IPS-15b (cell line): ENCODE measurements around the gene TAGAP.

Experiments used
- H3K27me3 ChIP-seq: one replicate; pipeline ENCODE4 v1.6.1; 2013; ENCODE audit warnings: low read length; ENCODE audit not compliant: control insufficient read depth, insufficient read depth
- H3K36me3 ChIP-seq: one replicate; pipeline ENCODE4 v1.6.1; 2013; ENCODE audit warnings: low read length; ENCODE audit not compliant: control insufficient read depth, insufficient read depth
- H3K4me1 ChIP-seq: one replicate; pipeline ENCODE4 v1.6.1; 2013; ENCODE audit warnings: mild to moderate bottlenecking, low read length; ENCODE audit not compliant: control insufficient read depth, insufficient read depth
- H3K4me3 ChIP-seq: one replicate; pipeline ENCODE4 v1.5.1; 2013; ENCODE audit warnings: low read depth, low read length
- H3K9ac ChIP-seq: one replicate; pipeline ENCODE4 v1.6.1; 2013; ENCODE audit warnings: low read depth, mild to moderate bottlenecking, low read length
- H3K9me3 ChIP-seq: one replicate; pipeline ENCODE4 v1.6.1; 2013; ENCODE audit warnings: mild to moderate bottlenecking, low read length; ENCODE audit not compliant: control insufficient read depth, insufficient read depth

TAGAP gene

GRCh38 chr6:159082039-159082815, 37.4 kb upstream of the TAGAP start:
- H3K27me3 ChIP-seq = no peaks in the 10 kb centered on the region
- H3K9ac ChIP-seq = no peak overlapping the region
- no peaks in the 10 kb centered on the region for H3K4me1 ChIP-seq
- H3K36me3 ChIP-seq = no peaks in the 10 kb centered on the region
- H3K4me3 ChIP-seq = no peak overlapping the region
- no peaks in the 10 kb centered on the region for H3K9me3 ChIP-seq

GRCh38 chr6:159080217-159080976, 35.6 kb upstream of the TAGAP start:
- Histone ChIP-seq H3K9me3 (no peaks in the 10 kb centered on the region), H3K4me1 (no peaks in the 10 kb centered on the region), H3K27me3 (no peaks in the 10 kb centered on the region), H3K4me3 (no peak overlapping the region), H3K9ac (no peak overlapping the region), H3K36me3 (no peaks in the 10 kb centered on the region)

DNA sequence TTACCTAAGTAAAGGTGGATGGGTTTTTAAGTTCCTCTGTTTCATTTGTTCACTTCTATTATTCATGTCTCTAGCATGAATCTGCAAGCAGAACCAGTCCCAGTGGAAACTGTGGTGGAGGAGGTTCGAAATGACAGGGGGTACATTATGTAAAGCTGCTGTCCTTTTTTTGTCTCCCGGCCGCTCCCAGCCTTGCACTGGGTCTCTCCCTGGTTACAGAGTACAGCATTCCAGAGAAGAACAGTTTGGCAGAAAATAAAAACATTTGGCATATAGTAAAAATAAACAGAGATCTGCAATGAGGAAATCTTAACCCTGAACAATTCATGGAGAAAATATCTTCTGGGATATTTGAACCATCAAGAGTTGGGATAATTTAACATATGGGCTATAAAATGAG, 34.6 kb upstream of the TAGAP start:
- no peaks in the 10 kb centered on the region for H3K27me3 ChIP-seq
- no peaks in the 10 kb centered on the region for H3K4me1 ChIP-seq
- no peak overlapping the region for H3K4me3 ChIP-seq
- no peaks in the 10 kb centered on the region for H3K9me3 ChIP-seq
- H3K9ac ChIP-seq = no peak overlapping the region
- H3K36me3 ChIP-seq = no peaks in the 10 kb centered on the region

GRCh38 chr6:159077123-159077522, 32.3 kb upstream of the TAGAP start:
- no peak overlapping the region for H3K9ac ChIP-seq
- no peak overlapping the region for H3K4me3 ChIP-seq
- no peaks in the 10 kb centered on the region for H3K27me3 ChIP-seq
- H3K36me3 ChIP-seq = no peaks in the 10 kb centered on the region
- no peaks in the 10 kb centered on the region for H3K4me1 ChIP-seq
- H3K9me3 ChIP-seq = no peaks in the 10 kb centered on the region

DNA sequence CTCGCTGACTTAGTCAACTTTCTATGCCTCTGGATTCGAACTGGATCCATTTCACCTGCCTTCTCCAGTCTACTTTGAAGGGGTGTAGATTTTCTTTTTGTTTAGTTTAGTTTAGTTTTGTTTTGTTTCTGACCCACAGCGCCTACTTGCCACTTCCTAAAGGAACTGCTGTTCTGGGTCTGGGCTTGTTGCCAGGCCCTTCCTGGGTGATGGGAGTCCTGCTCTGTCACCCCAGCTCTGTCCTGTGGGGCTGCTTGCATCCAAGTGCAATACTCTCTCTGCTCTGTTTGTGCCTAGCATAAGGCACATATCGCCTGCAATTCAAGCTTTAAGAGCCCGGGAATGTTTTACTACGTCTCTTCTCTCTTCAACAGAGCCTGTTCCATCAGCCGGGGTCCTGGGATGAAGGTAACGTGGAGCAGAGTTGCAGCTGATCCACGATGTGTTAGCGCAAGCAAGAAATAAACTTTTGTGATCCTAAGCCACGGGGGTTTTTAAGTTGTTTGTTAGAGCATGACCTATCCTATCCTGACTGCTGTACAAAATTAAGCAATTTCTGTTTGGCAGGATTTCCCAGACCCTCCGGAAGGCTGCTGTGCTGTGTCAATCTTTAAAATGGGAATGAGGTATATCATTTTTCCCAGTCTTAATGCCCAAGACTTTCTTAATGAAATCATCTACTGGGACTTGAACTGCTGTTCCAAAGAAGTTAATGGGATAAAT, 30.9 kb upstream of the TAGAP start:
- H3K27me3 ChIP-seq = no peaks in the 10 kb centered on the region
- H3K4me3 ChIP-seq = no peak overlapping the region
- no peaks in the 10 kb centered on the region for H3K9me3 ChIP-seq
- no peak overlapping the region for H3K9ac ChIP-seq
- H3K36me3 ChIP-seq = no peaks in the 10 kb centered on the region
- H3K4me1 ChIP-seq = no peaks in the 10 kb centered on the region

DNA sequence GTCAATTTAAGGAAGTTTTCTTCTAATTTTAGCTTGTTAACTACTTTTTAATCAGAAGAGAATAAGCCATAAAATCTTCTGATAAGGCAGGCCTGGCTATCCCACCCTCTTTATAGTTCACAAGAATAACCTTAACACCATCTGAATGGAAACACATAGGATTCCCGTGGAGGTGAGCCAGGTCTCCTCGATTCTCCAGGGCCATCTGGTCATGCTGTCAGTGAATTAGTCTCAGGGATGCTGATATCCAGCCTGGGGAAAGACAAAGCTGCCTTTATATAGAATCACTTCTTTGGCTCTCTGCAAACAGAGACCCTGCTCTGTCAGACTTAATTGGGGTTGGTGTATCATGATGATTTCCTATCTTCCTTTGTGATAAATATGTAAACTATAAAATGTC, 30.1 kb upstream of the TAGAP start:
- no peak overlapping the region for H3K4me3 ChIP-seq
- no peaks in the 10 kb centered on the region for H3K9me3 ChIP-seq
- no peak overlapping the region for H3K9ac ChIP-seq
- no peaks in the 10 kb centered on the region for H3K4me1 ChIP-seq
- peaks cover 3% of the 10 kb centered on the region for H3K27me3 ChIP-seq
- H3K36me3 ChIP-seq = no peaks in the 10 kb centered on the region

GRCh38 chr6:159074120-159074684, 29.4 kb upstream of the TAGAP start:
- no peak overlapping the region for H3K9ac ChIP-seq
- peaks cover 9% of the 10 kb centered on the region for H3K27me3 ChIP-seq
- no peaks in the 10 kb centered on the region for H3K36me3 ChIP-seq
- peak overlapping the region; percentile 54 for H3K4me3 ChIP-seq
- no peaks in the 10 kb centered on the region for H3K9me3 ChIP-seq
- H3K4me1 ChIP-seq = no peaks in the 10 kb centered on the region

GRCh38 chr6:159071843-159072769, 27.3 kb upstream of the TAGAP start:
- Histone ChIP-seq H3K4me3 (no peak overlapping the region), H3K4me1 (peaks cover 4% of the 10 kb centered on the region), H3K27me3 (peaks cover 16% of the 10 kb centered on the region), H3K9ac (no peak overlapping the region), H3K9me3 (no peaks in the 10 kb centered on the region), H3K36me3 (no peaks in the 10 kb centered on the region)

GRCh38 chr6:159068904-159069578, 24.2 kb upstream of the TAGAP start:
- Histone ChIP-seq H3K4me3 (peak overlapping the region; percentile 42), H3K4me1 (peaks cover 4% of the 10 kb centered on the region), H3K9ac (no peak overlapping the region), H3K27me3 (peaks cover 16% of the 10 kb centered on the region), H3K9me3 (no peaks in the 10 kb centered on the region), H3K36me3 (no peaks in the 10 kb centered on the region)

GRCh38 chr6:159067334-159067733, 22.5 kb upstream of the TAGAP start:
- H3K9me3 ChIP-seq = no peaks in the 10 kb centered on the region
- H3K36me3 ChIP-seq = no peaks in the 10 kb centered on the region
- H3K9ac ChIP-seq = no peak overlapping the region
- peaks cover 4% of the 10 kb centered on the region for H3K4me1 ChIP-seq
- no peak overlapping the region for H3K4me3 ChIP-seq
- peaks cover 18% of the 10 kb centered on the region for H3K27me3 ChIP-seq
